ENCODE results near the gene RNF32.
"Not testable (repeated sequence)": the region's sequence is repeated elsewhere in the genome, so short reads cannot be mapped to it uniquely, and the experiment has no call there.

RNF32 gene

DNA sequence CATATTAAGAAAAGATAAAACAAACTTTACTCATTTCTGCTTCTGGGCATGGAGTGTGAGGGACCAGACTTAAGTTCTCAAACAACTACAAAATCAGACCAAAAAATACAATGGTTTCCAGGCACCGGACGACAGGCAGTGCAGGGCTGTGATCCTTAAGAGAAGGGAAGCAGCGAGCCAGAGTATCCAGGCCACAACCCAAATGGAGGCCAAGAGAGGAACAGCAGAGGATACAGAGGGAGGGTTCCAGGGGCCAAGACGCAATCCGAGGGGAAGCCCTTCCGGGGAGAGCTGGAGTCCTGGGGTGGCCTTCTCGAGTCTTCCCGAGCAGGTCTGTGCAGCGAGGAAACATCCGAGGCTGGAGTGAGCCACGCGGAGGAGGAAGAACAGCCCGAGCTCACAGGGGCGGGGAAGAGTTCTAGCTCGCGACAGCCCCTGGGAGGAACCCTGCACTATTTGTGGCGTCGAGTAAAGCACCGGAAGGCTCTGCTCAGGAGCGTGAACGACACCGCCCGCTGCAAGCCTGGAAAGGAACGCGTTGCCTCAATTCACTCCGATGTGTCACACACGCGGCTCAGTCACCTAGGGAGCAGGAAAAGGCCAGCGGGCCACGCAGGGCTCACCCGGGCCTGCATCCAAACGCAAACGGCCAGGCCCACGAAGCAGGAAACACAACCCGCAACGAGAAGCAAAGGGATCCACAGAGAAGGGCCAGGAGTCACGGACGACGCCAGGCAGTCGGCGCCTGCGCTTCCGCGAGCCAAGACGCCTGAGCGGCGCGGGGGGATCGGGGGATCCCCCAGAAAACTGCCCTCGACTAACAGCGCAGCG, 933 bp upstream of the RNF32 start:
- peak in 7 of 58 donors; percentile 23 to 68 (median 55) for DNase-seq

- DNase-seq, result peak in 4 of 58 donors; percentile 26 to 57 (median 53)
Measured at GRCh38 chr7:156640949-156641485, 443 bp downstream of the RNF32 start.

- DNase-seq, result no peak
Measured at GRCh38 chr7:156642306-156643045, 1.9 kb downstream of the RNF32 start.

DNA sequence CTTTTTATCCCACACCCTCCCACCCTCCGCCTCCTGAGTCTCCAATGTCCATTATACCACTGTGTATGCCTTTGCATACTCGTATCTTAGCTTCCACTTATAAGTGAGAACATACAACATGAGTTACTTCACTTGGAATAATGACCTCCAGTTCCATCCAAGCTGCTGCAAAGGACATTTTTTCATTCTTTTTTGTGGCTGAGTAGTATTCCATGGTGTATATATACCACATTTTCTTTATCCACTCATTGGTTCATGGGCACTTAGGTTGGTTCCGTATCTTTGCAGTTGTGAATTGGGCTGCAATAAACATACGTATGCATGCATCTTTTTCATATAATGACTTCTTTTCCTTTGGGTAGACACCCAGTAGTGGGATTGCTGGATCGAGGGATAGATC, 6.8 kb downstream of the RNF32 start:
- not testable (repeated sequence) for DNase-seq

DNA sequence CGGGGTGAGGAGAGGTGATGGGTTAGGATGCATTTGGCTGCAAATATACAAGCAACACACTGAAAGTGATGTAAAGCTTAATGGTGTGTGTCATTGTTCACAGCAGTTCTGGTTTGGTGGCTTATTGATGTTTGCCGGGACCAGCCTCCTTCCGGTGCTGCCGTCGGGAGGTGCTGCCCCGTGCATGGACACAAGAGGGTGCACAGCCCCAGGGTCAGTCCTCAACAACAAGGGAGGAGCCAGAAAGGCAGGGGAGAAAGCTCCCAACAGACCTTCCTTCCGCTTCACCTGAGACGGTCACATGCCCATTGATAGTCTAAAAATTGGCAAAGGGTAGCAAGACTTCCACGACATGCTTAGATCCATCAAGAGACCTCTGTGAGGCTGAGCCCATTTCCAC, 9.5 kb downstream of the RNF32 start:
- no peak for DNase-seq

GRCh38 chr7:156651474-156651873, 10.9 kb downstream of the RNF32 start:
- DNase-seq, result no peak

GRCh38 chr7:156652886-156653568, 12.5 kb downstream of the RNF32 start:
- no peak for DNase-seq

DNA sequence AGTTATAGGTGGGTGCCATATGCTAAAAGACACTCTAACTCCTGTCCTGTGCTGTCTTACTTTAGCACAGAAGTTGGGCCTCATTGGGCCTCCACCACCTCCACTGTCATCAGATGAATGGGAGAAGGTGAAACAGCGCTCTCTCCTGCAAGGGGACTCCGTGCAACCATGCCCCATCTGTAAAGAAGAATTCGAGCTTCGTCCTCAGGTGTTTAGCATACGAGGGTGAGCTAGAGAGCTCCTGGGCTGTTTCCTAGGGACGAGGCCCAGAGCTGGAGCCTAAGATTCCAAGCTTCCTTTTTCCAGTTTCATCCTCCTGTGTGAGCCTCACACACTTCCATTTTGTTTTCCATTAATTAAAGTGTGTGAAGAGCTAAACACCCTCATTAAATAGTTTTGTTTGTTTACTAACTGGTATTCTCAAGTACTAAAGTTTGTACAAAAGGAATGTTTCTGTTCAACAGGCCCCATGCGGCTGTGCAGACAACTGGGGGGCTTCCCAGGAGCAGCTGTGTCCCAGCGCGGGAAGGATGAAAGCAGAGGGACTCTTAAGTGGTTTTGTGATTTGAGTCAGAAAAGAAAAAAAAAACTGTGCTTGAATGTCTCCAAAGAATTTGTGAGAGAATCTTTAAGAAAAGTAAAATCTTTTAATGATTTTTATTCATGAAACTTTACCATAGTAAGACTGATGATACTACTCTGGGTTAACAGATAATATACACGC, 14.1 kb downstream of the RNF32 start:
- no peak for DNase-seq

DNA sequence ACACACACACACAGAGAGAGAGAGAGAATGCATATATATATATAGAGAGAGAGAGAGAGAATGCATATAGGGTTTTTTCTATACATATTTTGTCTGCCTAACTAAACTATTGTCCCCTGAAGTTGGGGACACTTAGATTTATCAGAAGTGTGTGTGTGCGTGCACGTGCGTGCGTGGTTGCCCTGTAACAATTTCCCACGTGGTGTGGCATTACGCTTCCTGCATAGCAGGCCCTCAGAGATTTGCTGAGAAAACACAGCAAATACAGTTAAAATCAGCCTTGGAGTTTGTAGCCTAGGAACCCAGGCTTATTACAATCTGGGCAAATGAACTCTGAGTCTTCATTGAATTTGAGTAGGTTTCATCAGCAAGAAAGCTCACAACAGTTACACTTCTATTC, 14.7 kb downstream of the RNF32 start:
- no peak for DNase-seq

DNA sequence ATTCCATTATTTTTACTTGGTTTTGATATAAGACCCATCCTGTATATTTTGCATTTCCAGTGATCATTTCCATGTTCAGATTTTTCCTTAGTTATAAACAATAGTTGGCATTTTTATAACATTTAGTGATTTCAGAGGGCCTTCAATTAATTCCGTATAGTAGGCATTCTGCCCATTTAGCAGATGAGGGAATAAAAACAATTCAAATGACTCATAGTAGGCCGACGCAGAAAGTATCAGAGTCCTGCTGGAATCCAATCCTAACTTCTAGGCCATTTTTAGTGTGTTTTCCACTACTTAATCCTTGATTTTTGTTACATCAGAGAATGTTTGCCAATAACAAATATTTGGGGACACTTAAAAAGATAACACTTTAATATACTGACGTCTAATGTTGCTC, 15.4 kb downstream of the RNF32 start:
- DNase-seq, result no peak

DNA sequence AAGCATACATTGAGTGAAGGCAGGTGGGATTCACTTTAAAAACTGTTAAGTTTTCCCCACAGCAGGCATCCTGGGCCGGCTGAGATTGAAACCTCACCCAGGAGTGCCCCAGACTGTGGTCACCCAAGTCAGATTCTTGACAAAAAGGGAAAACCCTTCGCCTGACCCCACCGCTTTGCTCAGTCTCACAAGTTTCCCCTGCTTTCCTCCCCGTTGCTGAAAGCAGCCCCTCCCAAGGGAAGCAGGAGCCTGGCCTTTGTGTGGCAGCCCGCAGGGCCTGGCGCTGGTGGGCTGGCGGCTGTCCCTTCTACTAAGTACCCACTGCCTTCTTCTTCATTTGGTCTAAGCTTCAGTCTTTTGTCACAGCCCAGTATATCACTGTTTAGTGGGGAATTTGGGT, 16.0 kb downstream of the RNF32 start:
- DNase-seq, result no peak

GRCh38 chr7:156657681-156658080, 17.1 kb downstream of the RNF32 start:
- no peak for DNase-seq

DNA sequence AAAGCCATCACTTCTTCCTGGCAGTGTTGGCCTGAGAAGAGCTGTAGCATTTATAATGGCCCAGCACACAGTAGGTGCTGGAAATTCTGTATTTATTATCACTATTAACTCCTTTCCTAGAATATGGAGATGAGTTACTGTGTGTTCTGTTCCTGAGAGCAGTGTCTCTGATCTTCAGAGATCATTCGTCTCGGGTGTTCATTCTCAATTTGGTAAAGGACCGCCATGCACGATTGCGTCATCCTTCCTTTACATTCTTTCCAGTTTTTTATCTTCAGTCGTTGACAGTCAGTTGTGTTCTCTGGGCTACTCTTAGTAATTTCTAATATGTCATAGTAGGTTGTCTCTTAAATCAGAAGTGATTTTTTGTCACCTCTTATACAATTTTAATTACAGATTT, 18.6 kb downstream of the RNF32 start:
- no peak for DNase-seq

GRCh38 chr7:156659961-156660360, 19.4 kb downstream of the RNF32 start:
- DNase-seq, result no peak

DNA sequence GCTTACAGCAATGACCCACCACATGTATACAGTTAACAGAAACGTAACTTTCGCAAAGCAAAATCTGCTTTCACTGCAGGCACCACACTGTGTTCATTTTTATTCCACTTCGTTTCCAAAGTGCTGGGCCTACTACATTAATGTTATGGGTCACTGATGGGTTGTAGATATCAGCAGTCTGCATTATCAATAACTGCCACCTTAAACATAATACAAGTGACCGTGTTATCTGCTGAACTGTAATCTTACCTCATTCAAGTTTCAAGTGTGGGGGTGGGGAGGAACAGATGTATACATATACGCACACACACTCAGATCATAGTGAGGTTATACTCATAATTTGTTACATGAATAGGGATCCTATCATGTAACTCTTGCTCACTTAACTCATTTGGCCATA, 21.1 kb downstream of the RNF32 start:
- DNase-seq, result no peak

GRCh38 chr7:156662277-156662676, 21.7 kb downstream of the RNF32 start:
- no peak for DNase-seq

DNA sequence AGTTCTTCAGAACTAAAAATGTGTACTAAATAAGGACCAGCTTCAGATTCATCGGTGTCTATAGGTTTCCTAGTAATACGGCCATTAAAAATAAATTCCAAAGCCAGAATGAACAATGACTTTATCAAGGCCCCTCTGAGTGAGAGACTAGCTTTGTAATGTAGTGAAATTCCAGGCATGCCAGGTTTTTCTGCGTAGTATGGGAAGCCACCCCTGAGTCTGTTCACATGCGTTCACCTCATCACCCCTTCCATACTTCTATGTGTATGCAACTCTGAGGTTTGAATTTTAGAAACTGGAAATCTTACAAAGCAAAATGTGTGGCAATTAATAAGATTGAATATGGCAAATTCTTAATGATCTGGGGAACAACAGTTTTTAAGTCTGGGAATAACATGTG, 24.5 kb downstream of the RNF32 start:
- no peak for DNase-seq

DNA sequence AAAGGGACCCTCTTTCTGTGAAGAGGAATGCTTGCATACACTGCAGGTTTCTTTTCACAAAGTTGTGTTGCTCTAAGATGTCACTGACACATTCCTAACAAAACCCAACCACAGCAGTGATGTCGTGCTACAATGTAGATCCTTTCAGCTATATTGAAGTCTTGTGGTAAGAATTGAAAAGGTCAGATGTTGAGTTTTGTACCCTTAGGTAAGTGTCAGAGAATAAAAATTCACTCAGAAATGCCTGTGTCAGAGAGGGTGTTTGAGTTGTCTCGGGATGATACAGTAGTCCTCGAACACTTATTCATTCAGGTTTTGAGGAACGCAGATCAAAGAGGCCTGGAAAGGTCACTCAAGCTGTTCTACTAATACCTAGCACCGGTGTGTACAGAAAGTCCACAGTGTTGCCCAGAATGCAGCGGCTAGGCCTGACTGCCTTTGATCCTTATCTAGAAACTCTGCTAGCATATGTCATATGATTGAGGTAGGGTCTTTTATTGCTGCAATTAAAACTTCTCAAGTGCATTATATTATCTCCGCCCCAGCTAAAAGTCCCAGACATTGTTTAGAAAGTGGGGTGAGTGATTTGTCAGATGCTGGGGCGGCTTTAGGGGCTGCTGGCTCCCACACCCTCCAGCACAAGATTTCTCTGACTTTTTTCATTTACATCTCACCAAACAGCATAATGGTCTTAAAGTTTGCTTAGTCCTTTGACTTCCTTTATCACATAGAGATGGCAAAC, 26.0 kb downstream of the RNF32 start:
- DNase-seq, result no peak

- DNase-seq, result no peak
Measured at GRCh38 chr7:156667110-156667426, 26.5 kb downstream of the RNF32 start.

DNA sequence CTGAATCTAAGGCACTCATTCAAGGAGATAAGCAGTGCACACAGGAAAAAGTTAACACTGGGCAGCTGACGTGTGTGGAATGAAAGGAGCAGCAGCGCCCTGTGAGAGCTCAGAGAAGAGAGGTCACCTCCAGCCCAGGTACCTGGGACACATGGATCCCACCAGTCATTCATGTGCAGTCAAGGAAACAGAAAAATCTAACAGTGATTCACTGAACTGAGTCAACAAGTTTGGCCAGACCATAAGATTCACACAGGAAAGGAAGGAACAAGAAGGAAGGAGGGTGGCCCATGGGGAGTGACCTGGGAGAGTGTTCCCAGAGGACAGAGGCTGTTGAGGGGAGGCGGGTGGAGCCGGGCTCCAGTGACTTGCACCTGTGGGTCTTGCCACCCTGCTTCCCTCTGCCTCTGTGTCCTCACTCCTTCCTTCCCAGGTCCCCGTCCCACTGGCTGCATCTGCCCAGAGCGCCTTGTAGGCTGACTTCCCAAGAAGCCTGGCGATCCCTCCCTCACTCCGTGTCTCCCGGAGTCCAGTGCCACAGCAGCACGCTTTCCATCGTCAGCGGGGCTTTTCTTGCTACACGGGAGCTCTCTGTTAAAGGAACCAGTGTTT, 27.7 kb downstream of the RNF32 start:
- no peak for DNase-seq

Measured in anterior cingulate cortex (tissue), 58 donors.